GOT3 (cell line): ENCODE data around the gene XPO5.
"Not testable (repeated sequence)": the region's sequence is repeated elsewhere in the genome, so short reads cannot be mapped to it uniquely, and the experiment has no call there.

Source experiments
- DNase-seq: peaks from one replicate; lab custom pipeline; 2025; ENCODE audit warnings: mixed read lengths; lab: John Stamatoyannopoulos, UW

The XPO5 gene

GRCh38 chr6:43584892-43585570, 9.2 kb upstream of the XPO5 start:
- no peak for DNase-seq

- no peak for DNase-seq
Measured at GRCh38 chr6:43582911-43583310, 7.1 kb upstream of the XPO5 start.

GRCh38 chr6:43579171-43579570, 3.3 kb upstream of the XPO5 start:
- no peak for DNase-seq

- no peak for DNase-seq
Measured at GRCh38 chr6:43578748-43579147, 2.9 kb upstream of the XPO5 start.

- DNase-seq: no peak
Measured at GRCh38 chr6:43575105-43575771, 600 bp downstream of the XPO5 start.

- no peak for DNase-seq
Measured at GRCh38 chr6:43572015-43572414, 3.8 kb downstream of the XPO5 start.

GRCh38 chr6:43570876-43571441, 4.9 kb downstream of the XPO5 start:
- no peak for DNase-seq

GRCh38 chr6:43559328-43559727, 16.5 kb downstream of the XPO5 start:
- no peak for DNase-seq

- DNase-seq: not testable (repeated sequence)
Measured at GRCh38 chr6:43557620-43558019, 18.2 kb downstream of the XPO5 start.

- no peak for DNase-seq
Measured at GRCh38 chr6:43547222-43547621, 28.6 kb downstream of the XPO5 start.

- no peak for DNase-seq
Measured at GRCh38 chr6:43544461-43544860, 31.4 kb downstream of the XPO5 start.

GRCh38 chr6:43541774-43542471, 33.9 kb downstream of the XPO5 start:
- DNase-seq: no peak

GRCh38 chr6:43540507-43540906, 35.3 kb downstream of the XPO5 start:
- no peak for DNase-seq

GRCh38 chr6:43539409-43539808, 36.4 kb downstream of the XPO5 start:
- DNase-seq: not testable (repeated sequence)

GRCh38 chr6:43538986-43539385, 36.9 kb downstream of the XPO5 start:
- DNase-seq: not testable (repeated sequence)

- no peak for DNase-seq
Measured at GRCh38 chr6:43532201-43532600, 43.6 kb downstream of the XPO5 start.

GRCh38 chr6:43524483-43524961, 51.3 kb downstream of the XPO5 start:
- DNase-seq: no peak

- no peak for DNase-seq
Measured at GRCh38 chr6:43523284-43523683, 52.6 kb downstream of the XPO5 start.

GRCh38 chr6:43522547-43523261, 53.1 kb downstream of the XPO5 start:
- DNase-seq: no peak

GRCh38 chr6:43521836-43522235, 54.0 kb downstream of the XPO5 start:
- DNase-seq: no peak

- no peak for DNase-seq
Measured at GRCh38 chr6:43520097-43520496, 55.7 kb downstream of the XPO5 start.
